IgD-negative memory B cell (primary cell): Measurements from ENCODE around the gene TMEM86B. TPM values are rescaled to one million over a fixed set of nuclear protein-coding genes. Genes with fewer than 3 reads are reported as not detected.

Experiments used
- H3K27ac Mint-ChIP-seq, 3 donors: one replicate each; pipeline ENCODE4 v1.8.0; 2020 to 2022; ENCODE audit warnings: mild to moderate bottlenecking in 3 of 3, mixed read lengths in 3 of 3, moderate library complexity in 1 of 3
- H3K27me3 Mint-ChIP-seq: one replicate; pipeline ENCODE4 v1.8.0; 2021; ENCODE audit warnings: mixed read lengths
- H3K36me3 Mint-ChIP-seq: one replicate; pipeline ENCODE4 v1.8.0; 2020; ENCODE audit warnings: mild to moderate bottlenecking, mixed read lengths
- H3K4me1 Mint-ChIP-seq, 3 donors: one replicate each; pipeline ENCODE4 v1.8.0; 2020 to 2022; ENCODE audit warnings: mixed read lengths in 3 of 3, mild to moderate bottlenecking in 1 of 3
- H3K4me3 Mint-ChIP-seq, 4 donors: one replicate each; pipeline ENCODE4 v1.8.0; 2020 to 2022; ENCODE audit warnings: mild to moderate bottlenecking in 4 of 4, mixed read lengths in 4 of 4, moderate library complexity in 3 of 4
- H3K9me3 Mint-ChIP-seq, 3 donors: one replicate each; pipeline ENCODE4 v1.8.0; 2020 to 2021; ENCODE audit warnings: mixed read lengths in 3 of 3, mild to moderate bottlenecking in 1 of 3
- polyA plus RNA-seq: library from polyadenylated mRNA; unstranded; fragments of 300-500 nt; fragmentation: Illumina TruSeq; gene quantifications from one replicate; pipeline ENCODE4 v1.2.3, GENCODE V29; 2021

Gene TMEM86B
- polyA plus RNA-seq, 1 donor from 2014 or later, result 1.4 TPM

- no peaks in the 10 kb centered on the region for H3K27me3 Mint-ChIP-seq
- peaks cover 2% of the 10 kb centered on the region for H3K36me3 Mint-ChIP-seq
- peak overlapping the region in 2 of 3 donors; percentile 23 to 98 for H3K27ac Mint-ChIP-seq
- H3K4me1 Mint-ChIP-seq, result peaks cover 15 to 16% (median 15%) of the 10 kb centered on the region in 3 donors
- no peak overlapping the region for H3K4me3 Mint-ChIP-seq
- peaks cover 0 to 4% (median 2%) of the 10 kb centered on the region in 3 donors for H3K9me3 Mint-ChIP-seq
These were observed 33.8 kb upstream of the TMEM86B start for GRCh38 chr19:55262359-55262758.

GRCh38 chr19:55261671-55262126, 33.1 kb upstream of the TMEM86B start:
- Mint-ChIP-seq H3K36me3 (peaks cover 2% of the 10 kb centered on the region), H3K9me3 (peaks cover 0 to 4% (median 2%) of the 10 kb centered on the region in 3 donors), H3K27ac (peak overlapping the region in 1 of 3 donors; percentile 98), H3K4me1 (peaks cover 20 to 22% (median 21%) of the 10 kb centered on the region in 3 donors), H3K4me3 (peak overlapping the region in 1 of 4 donors; percentile 60), H3K27me3 (no peaks in the 10 kb centered on the region)

- peaks cover 32 to 35% (median 34%) of the 10 kb centered on the region in 3 donors for H3K4me1 Mint-ChIP-seq
- H3K27ac Mint-ChIP-seq, result peak overlapping the region; percentile 98
- no peaks in the 10 kb centered on the region for H3K9me3 Mint-ChIP-seq
- H3K36me3 Mint-ChIP-seq, result peaks cover 2% of the 10 kb centered on the region
- peak overlapping the region; percentile 89 to 98 (median 96) for H3K4me3 Mint-ChIP-seq
- H3K27me3 Mint-ChIP-seq, result no peaks in the 10 kb centered on the region
These were observed 31.1 kb upstream of the TMEM86B start for GRCh38 chr19:55259540-55260210.

- no peaks in the 10 kb centered on the region for H3K9me3 Mint-ChIP-seq
- H3K27ac Mint-ChIP-seq, result peak within 1 kb of the TSS; percentile 98 to 99 (median 98)
- H3K4me1 Mint-ChIP-seq, result peaks cover 34 to 40% (median 36%) of the 10 kb centered on the region in 3 donors
- no peaks in the 10 kb centered on the region for H3K27me3 Mint-ChIP-seq
- H3K36me3 Mint-ChIP-seq, result peaks cover 2% of the 10 kb centered on the region
- peak within 1 kb of the TSS; percentile 90 to 98 (median 97) for H3K4me3 Mint-ChIP-seq
These were observed 30.4 kb upstream of the TMEM86B start, which contains the start of gene PPP6R1 for GRCh38 chr19:55258828-55259539. Gene PPP6R1, minus strand, starts transcription at chr19:55259017. Its CDS starts 11,914 bp downstream, at chr19:55247103.

- peaks cover 2% of the 10 kb centered on the region for H3K36me3 Mint-ChIP-seq
- H3K4me1 Mint-ChIP-seq, result peaks cover 34 to 46% (median 41%) of the 10 kb centered on the region in 3 donors
- H3K27me3 Mint-ChIP-seq, result no peaks in the 10 kb centered on the region
- H3K9me3 Mint-ChIP-seq, result no peaks in the 10 kb centered on the region
- peak overlapping the region; percentile 98 for H3K27ac Mint-ChIP-seq
- H3K4me3 Mint-ChIP-seq, result peak overlapping the region; percentile 89 to 98 (median 96)
These were observed 29.9 kb upstream of the TMEM86B start for GRCh38 chr19:55258476-55258827.

GRCh38 chr19:55257461-55258420, 29.2 kb upstream of the TMEM86B start:
- H3K4me1 Mint-ChIP-seq, result peaks cover 33 to 47% (median 42%) of the 10 kb centered on the region in 3 donors
- peaks cover 2% of the 10 kb centered on the region for H3K36me3 Mint-ChIP-seq
- peak overlapping the region; percentile 90 to 97 (median 96) for H3K4me3 Mint-ChIP-seq
- H3K9me3 Mint-ChIP-seq, result no peaks in the 10 kb centered on the region
- H3K27me3 Mint-ChIP-seq, result no peaks in the 10 kb centered on the region
- peak overlapping the region; percentile 96 to 99 (median 98) for H3K27ac Mint-ChIP-seq

GRCh38 chr19:55256562-55257460, 28.2 kb upstream of the TMEM86B start:
- peak overlapping the region; percentile 98 to 99 (median 98) for H3K27ac Mint-ChIP-seq

GRCh38 chr19:55255618-55256423, 27.3 kb upstream of the TMEM86B start:
- peak overlapping the region; percentile 90 to 97 (median 96) for H3K4me3 Mint-ChIP-seq
- H3K4me1 Mint-ChIP-seq, result peaks cover 49 to 60% (median 53%) of the 10 kb centered on the region in 3 donors
- no peaks in the 10 kb centered on the region for H3K36me3 Mint-ChIP-seq
- H3K27ac Mint-ChIP-seq, result peak overlapping the region; percentile 98 to 99 (median 98)
- no peaks in the 10 kb centered on the region for H3K27me3 Mint-ChIP-seq
- H3K9me3 Mint-ChIP-seq, result no peaks in the 10 kb centered on the region

More at GRCh38 chr19:55256562-55257460, 28.2 kb upstream of the TMEM86B start:
- Mint-ChIP-seq H3K9me3 (no peaks in the 10 kb centered on the region), H3K36me3 (no peaks in the 10 kb centered on the region), H3K27me3 (no peaks in the 10 kb centered on the region), H3K4me1 (peaks cover 39 to 50% (median 43%) of the 10 kb centered on the region in 3 donors), H3K4me3 (peak overlapping the region; percentile 90 to 97 (median 96))

GRCh38 chr19:55254625-55254977, 26.0 kb upstream of the TMEM86B start:
- Mint-ChIP-seq H3K27ac (peak overlapping the region; percentile 98 to 99 (median 98)), H3K9me3 (no peaks in the 10 kb centered on the region), H3K4me3 (peak overlapping the region; percentile 90 to 97 (median 96)), H3K4me1 (peaks cover 52 to 56% (median 54%) of the 10 kb centered on the region in 3 donors), H3K27me3 (no peaks in the 10 kb centered on the region), H3K36me3 (no peaks in the 10 kb centered on the region)

GRCh38 chr19:55253842-55254624, 25.5 kb upstream of the TMEM86B start:
- no peaks in the 10 kb centered on the region for H3K36me3 Mint-ChIP-seq
- peaks cover 47 to 54% (median 49%) of the 10 kb centered on the region in 3 donors for H3K4me1 Mint-ChIP-seq
- H3K9me3 Mint-ChIP-seq, result no peaks in the 10 kb centered on the region
- peak overlapping the region; percentile 90 to 97 (median 96) for H3K4me3 Mint-ChIP-seq
- H3K27me3 Mint-ChIP-seq, result no peaks in the 10 kb centered on the region
- H3K27ac Mint-ChIP-seq, result peak overlapping the region; percentile 98 to 99 (median 98)

GRCh38 chr19:55252760-55253663, 24.4 kb upstream of the TMEM86B start:
- peaks cover 53 to 63% (median 55%) of the 10 kb centered on the region in 3 donors for H3K4me1 Mint-ChIP-seq
- peak overlapping the region; percentile 90 to 97 (median 96) for H3K4me3 Mint-ChIP-seq
- H3K27ac Mint-ChIP-seq, result peak overlapping the region; percentile 98 to 99 (median 98)
- no peaks in the 10 kb centered on the region for H3K9me3 Mint-ChIP-seq
- H3K27me3 Mint-ChIP-seq, result no peaks in the 10 kb centered on the region
- H3K36me3 Mint-ChIP-seq, result no peaks in the 10 kb centered on the region
